Keratinocyte (primary cell): Measurements from ENCODE around the gene SLC6A3. TPM values are rescaled to one million over a fixed set of nuclear protein-coding genes. Genes with fewer than 3 reads are reported as not detected.

Experiments
- DNase-seq: peaks from one replicate; pipeline ENCODE4 v3.0.0-alpha.2; 2011; ENCODE audit warnings: low read depth, missing footprints, low spot score
- FAIRE-seq: peaks from 2 replicates; lab custom pipeline; 2011; peaks lifted over from hg19 to GRCh38; lab: Jason Lieb, UNC
- H2AFZ ChIP-seq: 2 replicates; pipeline ENCODE4 v1.6.0; 2012; ENCODE audit warnings: low read length, control low read depth, inconsistent platforms; ENCODE audit not compliant: control insufficient read depth
- H3K27ac ChIP-seq: 2 replicates; pipeline ENCODE4 v1.5.1; 2011; ENCODE audit warnings: low read length; ENCODE audit not compliant: control insufficient read depth, insufficient read depth
- H3K27me3 ChIP-seq: 3 replicates; pipeline ENCODE4 v1.6.0; 2011; ENCODE audit warnings: low read length; ENCODE audit not compliant: control insufficient read depth, insufficient read depth; ENCODE audit errors: extremely low read depth
- H3K36me3 ChIP-seq, 2 experiments: 2 replicates in 1 of 2; 3 replicates in 1 of 2; pipeline ENCODE4 v1.5.1; 2011; ENCODE audit warnings: low read length in 2 of 2, mild to moderate bottlenecking in 1 of 2; ENCODE audit not compliant: control insufficient read depth in 2 of 2, insufficient read depth in 2 of 2; ENCODE audit errors: extremely low read depth in 1 of 2
- H3K4me1 ChIP-seq: 3 replicates; pipeline ENCODE4 v1.5.1; 2011; ENCODE audit warnings: low read length; ENCODE audit not compliant: control insufficient read depth, insufficient read depth; ENCODE audit errors: extremely low read depth
- H3K4me2 ChIP-seq: 3 replicates; pipeline ENCODE4 v1.6.0; 2011; ENCODE audit warnings: low read depth, low read length; ENCODE audit not compliant: control insufficient read depth, insufficient read depth; ENCODE audit errors: extremely low read depth
- H3K4me3 ChIP-seq, 3 experiments: fragments of 200-600 bp in 1 of 3; sonication (generic) in 1 of 3; 2 replicates in 2 of 3; 3 replicates in 1 of 3; pipeline ENCODE4 v1.5.1; 2011 to 2016; ENCODE audit warnings: low read length in 3 of 3, mild to moderate bottlenecking in 3 of 3, control low read depth in 2 of 3, inconsistent platforms in 1 of 3, low read depth in 1 of 3, mixed read lengths in 1 of 3, mixed run types in 1 of 3, moderate library complexity in 1 of 3; ENCODE audit not compliant: control insufficient read depth in 2 of 3, insufficient read depth in 2 of 3; ENCODE audit errors: extremely low read depth in 1 of 3
- H3K79me2 ChIP-seq: 2 replicates; pipeline ENCODE4 v1.6.0; 2012; ENCODE audit warnings: low read length; ENCODE audit not compliant: control insufficient read depth, insufficient read depth
- H3K9ac ChIP-seq: 3 replicates; pipeline ENCODE4 v1.6.0; 2011; ENCODE audit warnings: low read length; ENCODE audit not compliant: control insufficient read depth, insufficient read depth; ENCODE audit errors: extremely low read depth
- H3K9me1 ChIP-seq: 3 replicates; pipeline ENCODE4 v1.6.0; 2011; ENCODE audit warnings: low read length; ENCODE audit not compliant: control insufficient read depth, insufficient read depth; ENCODE audit errors: extremely low read depth
- H3K9me3 ChIP-seq: 2 replicates; pipeline ENCODE4 v1.5.1; 2012; ENCODE audit warnings: low read depth, low read length; ENCODE audit not compliant: control insufficient read depth
- H4K20me1 ChIP-seq: 3 replicates; pipeline ENCODE4 v1.6.0; 2011; ENCODE audit warnings: low read length; ENCODE audit not compliant: control insufficient read depth, insufficient read depth; ENCODE audit errors: extremely low read depth
- CTCF ChIP-seq, 3 experiments: IDR thresholded peaks in 1 of 3; conservative IDR thresholded peaks in 1 of 3; optimal IDR thresholded peaks in 1 of 3; 2 replicates in 2 of 3; 3 replicates in 1 of 3; pipeline versions ENCODE3 to v1.5.1; 2011; ENCODE audit warnings: low read length in 3 of 3, mild to moderate bottlenecking in 3 of 3, moderate library complexity in 2 of 3, control low read depth in 1 of 3, inconsistent platforms in 1 of 3; ENCODE audit not compliant: insufficient read depth in 2 of 3; ENCODE audit errors: extremely low read depth in 1 of 3
- EZH2 ChIP-seq: IDR thresholded peaks from one replicate; pipeline ENCODE4 v1.6.1; 2012; ENCODE audit warnings: inconsistent platforms, mild to moderate bottlenecking, low read length, moderate library complexity
- dilution Hi-C: fragments of 300-500 bp; cut with MboI; formaldehyde crosslinking; loops from one replicate; pipeline ENCODE4 v1.7.0; 2020; ENCODE audit warnings: low sequenced_read_pairs; ENCODE audit not compliant: extremely low pct_ligation_motif_present
- polyA plus RNA-seq, 5 experiments: library from polyadenylated mRNA; depleted of rRNA in 3 of 5; stranded (reverse) in 3 of 5; stranded (forward) in 1 of 5; unstranded in 1 of 5; fragments of >200 nt; gene quantifications; 1 replicate in 1 of 5; 2 replicates in 3 of 5; 3 replicates in 1 of 5; pipeline versions ENCODE4 v1.2.1 to v1.2.3, GENCODE V29; 2011 to 2012; ENCODE audit warnings: missing spikeins in 2 of 5, low read depth in 1 of 5, low replicate concordance in 1 of 5

Gene SLC6A3
- polyA plus RNA-seq, 1 donor (not counting 4 experiments of a cell fraction or from before 2014, with no cell fraction given), result 0.03 TPM

- Histone ChIP-seq H3K79me2 (no peaks in the 10 kb centered on the region), H3K4me1 (peaks cover 7% of the 10 kb centered on the region), H3K36me3 (no peaks in the 10 kb centered on the region), H3K27me3 (peaks cover 29% of the 10 kb centered on the region), H3K9me3 (peaks cover 2% of the 10 kb centered on the region), H3K9ac (no peak overlapping the region), H2AFZ (no peak overlapping the region), H4K20me1 (no peaks in the 10 kb centered on the region), H3K4me3 (no peak overlapping the region), H3K4me2 (no peak overlapping the region), H3K27ac (no peak overlapping the region), H3K9me1 (no peaks in the 10 kb centered on the region)
- dilution Hi-C loops, result no loop called here
- no peak for DNase-seq
- TF ChIP-seq CTCF (optimal IDR thresholded peaks at IDR 0.05 in 1 of 3, IDR thresholded peaks at IDR 0.05 in 1 of 3, conservative IDR thresholded peaks at IDR 0.05 in 1 of 3; ENCODE audit: extremely low read depth in 1 of 3, insufficient read depth in 2 of 3, low read length in 3 of 3) (no peak), EZH2 (no peak)
- FAIRE-seq, result no peak
Observed at GRCh38 chr5:1383886-1384401, 61.3 kb downstream of the SLC6A3 start.

GRCh38 chr5:1383344-1383743 is 61.9 kb downstream of the SLC6A3 start:
- peaks cover 28% of the 10 kb centered on the region for H3K27me3 ChIP-seq

More at GRCh38 chr5:1383344-1383743, 61.9 kb downstream of the SLC6A3 start:
- H3K27ac ChIP-seq, result no peak overlapping the region
- no peak for DNase-seq
- dilution Hi-C loops, result no loop called here
- H2AFZ ChIP-seq, result no peak overlapping the region
- TF ChIP-seq CTCF (optimal IDR thresholded peaks at IDR 0.05 in 1 of 3, IDR thresholded peaks at IDR 0.05 in 1 of 3, conservative IDR thresholded peaks at IDR 0.05 in 1 of 3; ENCODE audit: extremely low read depth in 1 of 3, insufficient read depth in 2 of 3, low read length in 3 of 3) (no peak), EZH2 (no peak)
- no peaks in the 10 kb centered on the region for H3K79me2 ChIP-seq
- no peaks in the 10 kb centered on the region for H3K9me1 ChIP-seq
- H3K4me3 ChIP-seq, result no peak overlapping the region
- no peaks in the 10 kb centered on the region for H3K36me3 ChIP-seq
- FAIRE-seq, result no peak
- no peaks in the 10 kb centered on the region for H4K20me1 ChIP-seq
- H3K9ac ChIP-seq, result no peak overlapping the region
- no peak overlapping the region for H3K4me2 ChIP-seq
- H3K4me1 ChIP-seq, result peaks cover 7% of the 10 kb centered on the region
- peaks cover 2% of the 10 kb centered on the region for H3K9me3 ChIP-seq
